ENCODE measurements around the gene NPEPL1.
"Not testable (repeated sequence)": the region's sequence is repeated elsewhere in the genome, so short reads cannot be mapped to it uniquely, and the experiment has no call there.

The NPEPL1 gene

GRCh38 chr20:58647796-58648501 lies 44.7 kb upstream of the NPEPL1 start:
- POLR2A ChIA-PET: no interaction called here
- TF ChIP-seq, protein P1, sequence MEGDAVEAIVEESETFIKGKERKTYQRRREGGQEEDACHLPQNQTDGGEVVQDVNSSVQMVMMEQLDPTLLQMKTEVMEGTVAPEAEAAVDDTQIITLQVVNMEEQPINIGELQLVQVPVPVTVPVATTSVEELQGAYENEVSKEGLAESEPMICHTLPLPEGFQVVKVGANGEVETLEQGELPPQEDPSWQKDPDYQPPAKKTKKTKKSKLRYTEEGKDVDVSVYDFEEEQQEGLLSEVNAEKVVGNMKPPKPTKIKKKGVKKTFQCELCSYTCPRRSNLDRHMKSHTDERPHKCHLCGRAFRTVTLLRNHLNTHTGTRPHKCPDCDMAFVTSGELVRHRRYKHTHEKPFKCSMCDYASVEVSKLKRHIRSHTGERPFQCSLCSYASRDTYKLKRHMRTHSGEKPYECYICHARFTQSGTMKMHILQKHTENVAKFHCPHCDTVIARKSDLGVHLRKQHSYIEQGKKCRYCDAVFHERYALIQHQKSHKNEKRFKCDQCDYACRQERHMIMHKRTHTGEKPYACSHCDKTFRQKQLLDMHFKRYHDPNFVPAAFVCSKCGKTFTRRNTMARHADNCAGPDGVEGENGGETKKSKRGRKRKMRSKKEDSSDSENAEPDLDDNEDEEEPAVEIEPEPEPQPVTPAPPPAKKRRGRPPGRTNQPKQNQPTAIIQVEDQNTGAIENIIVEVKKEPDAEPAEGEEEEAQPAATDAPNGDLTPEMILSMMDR (IDR thresholded peaks at IDR 0.05; ENCODE audit: control extremely low read depth, extremely low read depth, low read depth, missing control alignments): no peak
- DNase-seq (ENCODE audit: extremely low spot score): no peak
- CTCF ChIA-PET: interaction anchor here (1.2 to 1.5 kb wide), 4 partner anchors 9 to 167 kb away, joined by 3 to 4 read pairs (median 3); no protein-coding TSS in a partner anchor

- CTCF ChIA-PET: interaction anchor here (1.2 kb wide), 1 partner anchor 16 kb away, joined by 3 read pairs; no protein-coding TSS in a partner anchor
- POLR2A ChIA-PET; DNase-seq (ENCODE audit: extremely low spot score): not testable (repeated sequence)
Measured at GRCh38 chr20:58648502-58648825, 44.1 kb upstream of the NPEPL1 start.

DNA sequence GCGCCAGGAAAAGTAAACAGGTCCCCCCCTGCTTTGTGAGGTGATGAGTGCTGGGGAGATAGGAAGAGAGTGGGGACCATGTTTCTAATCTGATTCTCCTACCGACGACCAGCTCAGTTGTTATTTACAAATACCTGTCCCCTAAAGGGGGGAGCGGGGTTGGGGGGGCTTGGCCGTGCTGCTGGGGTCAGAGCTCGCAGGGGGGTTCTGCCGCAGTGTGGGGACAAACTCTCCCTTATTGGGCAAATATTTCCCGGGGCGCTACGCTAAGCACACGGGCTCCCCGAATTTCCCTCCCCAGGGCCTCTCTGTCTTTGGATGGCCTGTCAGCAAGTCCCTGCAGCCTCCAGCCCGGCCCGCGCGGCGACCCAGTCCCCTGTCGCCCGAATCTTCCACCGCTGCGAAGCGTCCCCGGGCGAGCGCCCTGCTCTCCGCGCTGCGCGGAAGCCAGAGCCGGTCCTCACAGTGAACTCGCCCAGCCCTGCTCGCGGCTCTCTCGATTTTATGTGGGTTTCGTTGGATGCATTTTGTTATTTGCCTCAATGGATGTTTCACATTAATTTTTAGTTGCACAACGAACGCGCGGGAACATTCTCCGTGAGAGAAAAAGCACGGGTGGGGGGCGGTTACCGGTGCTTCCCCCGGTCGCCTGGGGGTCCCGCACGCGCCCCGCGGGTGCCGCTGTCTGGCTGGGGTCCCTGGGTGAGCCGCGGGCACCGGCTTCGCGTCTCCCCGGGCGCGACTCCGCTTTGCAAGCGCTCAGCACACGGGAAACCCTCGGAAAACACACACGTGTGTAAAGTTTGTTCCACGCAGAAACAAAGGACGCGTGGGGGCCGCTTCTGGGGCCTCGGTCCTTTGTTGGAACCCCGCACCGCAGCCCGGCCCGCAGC lies 43.1 kb upstream of the NPEPL1 start:
- TF ChIP-seq, protein P1 (IDR thresholded peaks at IDR 0.05; ENCODE audit: control extremely low read depth, extremely low read depth, low read depth, missing control alignments): no peak
- POLR2A ChIA-PET: no interaction called here
- no peak for DNase-seq (ENCODE audit: extremely low spot score)
- CTCF ChIA-PET: interaction anchor here (0.6 to 2.0 kb wide), 5 partner anchors 10 to 202 kb away, joined by 3 to 15 read pairs (median 3); partner anchors contain the start of genes GNAS and GNAS-AS1

GRCh38 chr20:58650181-58650775 lies 42.3 kb upstream of the NPEPL1 start:
- TF ChIP-seq, protein P1 (IDR thresholded peaks at IDR 0.05; ENCODE audit: control extremely low read depth, extremely low read depth, low read depth, missing control alignments): peak; percentile 59
- POLR2A ChIA-PET: interaction anchor here (0.6 to 1.3 kb wide), 4 partner anchors 18 to 983 kb away, joined by 3 to 7 read pairs (median 4); no protein-coding TSS in a partner anchor
- peak; percentile 65 for DNase-seq (ENCODE audit: extremely low spot score)
- CTCF ChIA-PET: interaction anchor here (0.6 to 2.4 kb wide), 17 partner anchors 10 to 558 kb away, joined by 3 to 15 read pairs (median 4); partner anchors contain the start of genes ATP5F1E, GNAS, GNAS-AS1 and NPEPL1

- DNase-seq (ENCODE audit: extremely low spot score): peak; percentile 94
- CTCF ChIA-PET: interaction anchor here (0.7 to 2.4 kb wide), 27 partner anchors 9 to 558 kb away, joined by 3 to 15 read pairs (median 3); partner anchors contain the start of genes ATP5F1E, GNAS, GNAS-AS1 and NPEPL1
- POLR2A ChIA-PET: interaction anchor here (0.6 to 1.5 kb wide), 7 partner anchors 19 to 984 kb away, joined by 3 to 9 read pairs (median 4); partner anchors contain the start of gene VAPB
- TF ChIP-seq, protein P1 (IDR thresholded peaks at IDR 0.05; ENCODE audit: control extremely low read depth, extremely low read depth, low read depth, missing control alignments): peak; percentile 27
Measured at GRCh38 chr20:58650776-58651558, 41.6 kb upstream of the NPEPL1 start, which contains the start of gene STX16. Gene STX16, plus strand, starts transcription at chr20:58651283. Its CDS starts 724 bp downstream, at chr20:58652007.

GRCh38 chr20:58651559-58651945 lies 41.0 kb upstream of the NPEPL1 start:
- ChIA-PET POLR2A (interaction anchor here (0.6 to 1.5 kb wide), 4 partner anchors 41 to 372 kb away, joined by 3 to 9 read pairs (median 6); partner anchors contain the start of gene VAPB), CTCF (interaction anchor here (0.7 to 2.4 kb wide), 27 partner anchors 8 to 557 kb away, joined by 3 to 15 read pairs (median 3); partner anchors contain the start of genes ATP5F1E, GNAS, GNAS-AS1 and NPEPL1)
- no peak for DNase-seq (ENCODE audit: extremely low spot score)
- TF ChIP-seq, protein P1 (IDR thresholded peaks at IDR 0.05; ENCODE audit: control extremely low read depth, extremely low read depth, low read depth, missing control alignments): no peak

All from GM10248 (cell line).